EL (cell line): ENCODE data around the gene BTBD9.

Source experiments
- DNase-seq: peaks from one replicate; pipeline ENCODE4 v3.0.0-alpha.2; 2016

BTBD9 gene

DNA sequence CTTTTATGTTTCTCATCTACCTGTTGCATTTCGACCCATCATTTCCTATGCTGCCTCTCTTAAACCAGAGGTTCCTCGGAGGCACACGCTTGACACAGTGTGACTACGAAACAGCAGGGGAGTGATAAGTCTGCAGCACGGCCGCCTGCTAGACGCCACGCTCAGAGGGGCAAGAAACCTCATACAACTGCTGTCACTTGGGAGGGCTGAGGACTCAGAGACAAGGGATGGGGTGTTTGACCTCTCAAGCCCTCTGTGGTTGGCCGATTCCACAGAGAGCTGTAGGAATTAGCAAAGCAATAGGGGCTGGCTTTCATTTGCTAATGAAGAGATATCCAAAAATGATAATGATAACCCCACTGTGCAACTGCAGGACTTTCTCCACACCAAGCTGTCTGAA, 447.7 kb downstream of the BTBD9 start:
- DNase-seq, result no peak

DNA sequence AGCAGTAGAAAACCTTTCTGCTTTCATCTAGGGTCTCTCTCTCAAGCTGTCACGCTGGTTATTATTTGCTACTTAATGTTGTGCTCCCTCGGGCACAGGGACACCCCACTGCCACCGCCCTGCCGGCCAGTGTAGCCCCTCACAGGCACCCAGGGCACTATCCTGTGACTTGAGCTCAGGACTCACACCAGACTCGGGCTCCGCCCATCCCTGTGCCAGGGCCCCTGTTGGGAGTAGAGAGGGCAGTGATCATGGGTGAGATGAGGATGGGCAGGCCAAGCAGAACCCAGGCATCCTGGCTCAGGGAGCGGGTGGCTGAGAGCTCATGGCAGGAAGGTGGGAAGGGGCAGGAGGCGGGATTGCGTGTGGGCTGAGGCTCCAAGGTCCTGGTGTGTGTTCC, 448.3 kb downstream of the BTBD9 start:
- DNase-seq, result no peak

DNA sequence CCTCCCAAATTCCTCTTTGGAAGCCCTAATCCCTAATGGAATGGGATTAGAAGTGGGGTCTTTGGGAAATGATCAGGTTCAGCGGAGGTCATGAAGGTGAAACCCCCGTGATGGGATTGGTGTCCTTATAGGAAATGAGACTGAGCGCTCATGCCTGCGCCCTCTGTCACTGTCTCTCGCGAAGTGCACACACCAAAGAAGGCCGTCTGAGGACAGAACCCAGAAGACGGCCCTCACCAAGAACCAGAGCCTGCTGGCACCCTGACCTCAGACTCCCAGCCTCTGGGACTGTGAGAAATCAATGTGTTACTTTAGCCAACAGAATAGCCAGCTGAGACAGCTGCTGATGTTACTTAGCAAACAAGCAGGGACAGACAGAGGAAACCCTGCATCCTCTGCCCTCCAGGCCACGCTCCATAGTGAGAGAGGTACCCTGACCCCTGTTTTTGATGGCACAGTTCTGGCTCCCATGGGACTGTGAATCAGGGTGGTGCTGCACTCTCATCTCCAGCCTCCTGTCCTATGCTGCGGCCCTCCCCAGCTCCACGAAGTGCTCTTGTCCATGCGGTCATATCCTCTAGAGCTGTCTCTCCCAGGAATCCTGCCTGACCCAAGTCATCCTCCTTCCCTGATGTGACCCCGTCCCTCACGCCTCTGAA, 450.9 kb downstream of the BTBD9 start:
- no peak for DNase-seq

DNA sequence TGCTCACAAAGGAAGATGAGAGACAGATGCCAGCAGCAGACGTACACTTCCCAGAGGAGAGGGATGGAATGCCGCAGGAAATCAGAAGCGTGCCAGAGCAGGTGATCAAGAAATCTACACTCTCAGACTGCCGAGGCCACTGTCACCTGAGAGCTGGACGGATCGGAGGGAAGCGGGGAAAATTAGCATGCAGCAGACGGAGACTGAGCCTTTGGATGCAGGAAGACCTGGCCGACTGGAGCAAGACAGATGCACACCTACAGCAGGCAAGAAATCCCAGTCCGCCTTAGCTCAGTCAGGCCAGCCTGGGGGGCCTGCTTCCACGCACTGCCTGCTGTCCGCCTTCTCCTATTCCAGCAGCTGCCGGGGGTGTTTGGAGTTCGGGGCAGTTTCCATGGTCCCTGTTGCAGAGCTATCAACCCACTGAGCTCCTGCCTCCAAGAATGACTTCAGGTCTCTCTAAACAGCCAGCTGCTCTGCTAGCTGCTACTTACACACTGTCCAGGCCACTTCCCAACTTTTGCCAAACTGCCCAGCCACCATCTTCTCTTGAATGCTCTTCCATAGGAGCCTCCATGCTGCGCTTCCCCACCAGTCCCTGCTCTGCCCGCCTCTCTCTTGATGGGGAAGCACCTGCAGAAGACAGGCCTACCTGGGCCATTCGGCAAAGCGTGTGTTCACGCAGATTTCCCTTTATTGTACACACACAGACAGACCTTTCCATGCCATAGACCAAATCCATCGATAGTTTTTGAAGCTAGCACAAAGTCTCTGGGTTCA, 451.7 kb downstream of the BTBD9 start:
- no peak for DNase-seq

- no peak for DNase-seq
Measured at GRCh38 chr6:38187325-38187724, 452.4 kb downstream of the BTBD9 start.

DNA sequence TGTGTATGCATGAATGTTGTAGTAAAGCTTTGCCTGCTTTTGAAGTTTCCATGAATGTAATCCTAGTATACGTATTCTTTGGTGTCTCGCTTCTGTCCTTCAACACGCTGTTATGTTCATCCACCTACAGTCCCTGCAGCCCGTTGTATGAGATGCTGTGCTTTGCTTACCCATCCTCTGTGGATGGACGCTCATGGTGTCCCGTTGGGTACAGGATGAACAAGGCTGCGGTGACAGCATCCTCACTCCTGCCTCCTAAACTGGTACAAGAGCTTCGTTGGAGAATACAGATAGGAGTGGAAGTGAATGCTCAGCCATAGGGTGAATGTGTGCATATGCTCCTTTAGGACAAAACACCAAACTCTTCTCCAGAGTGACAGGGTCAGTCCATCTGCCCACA, 454.0 kb downstream of the BTBD9 start:
- no peak for DNase-seq

GRCh38 chr6:38185244-38185643, 454.5 kb downstream of the BTBD9 start:
- no peak for DNase-seq

- DNase-seq, result no peak
Measured at GRCh38 chr6:38184585-38185080, 455.1 kb downstream of the BTBD9 start.

DNA sequence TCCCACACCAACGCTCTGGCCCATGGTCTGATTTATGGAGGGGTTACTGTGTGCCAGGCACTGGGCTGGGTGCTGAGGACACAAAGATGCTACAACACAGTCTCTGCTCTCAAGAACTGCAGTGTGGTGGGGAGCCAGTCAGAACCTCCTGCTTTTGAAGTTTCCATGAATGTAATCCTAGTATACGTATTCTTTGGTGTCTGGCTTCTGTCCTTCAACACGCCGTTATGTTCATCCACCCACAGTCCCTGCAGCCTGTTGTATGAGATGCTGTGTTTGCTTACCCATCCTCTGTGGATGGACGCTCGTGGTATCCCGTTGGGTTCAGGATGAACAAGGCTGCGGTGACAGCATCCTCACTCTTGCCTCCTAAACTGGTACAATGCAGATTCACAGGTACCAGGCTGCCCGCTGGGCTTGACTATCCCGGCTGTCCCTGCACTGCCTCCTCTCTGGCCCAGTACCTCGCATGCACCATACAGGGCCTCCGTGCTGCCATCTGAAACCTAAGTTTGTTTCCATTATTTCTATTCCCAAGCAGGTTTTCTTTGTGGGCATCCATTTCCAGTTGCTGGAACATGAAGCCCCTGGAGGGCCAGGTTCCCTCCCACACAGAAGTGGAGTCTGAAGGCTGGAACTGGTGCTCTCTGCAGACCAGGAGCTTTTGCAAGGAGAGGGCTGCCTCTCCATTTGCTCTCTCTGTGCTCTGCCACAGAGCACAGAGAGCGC, 455.7 kb downstream of the BTBD9 start:
- DNase-seq, result no peak

GRCh38 chr6:38182426-38182825, 457.3 kb downstream of the BTBD9 start:
- DNase-seq, result no peak

DNA sequence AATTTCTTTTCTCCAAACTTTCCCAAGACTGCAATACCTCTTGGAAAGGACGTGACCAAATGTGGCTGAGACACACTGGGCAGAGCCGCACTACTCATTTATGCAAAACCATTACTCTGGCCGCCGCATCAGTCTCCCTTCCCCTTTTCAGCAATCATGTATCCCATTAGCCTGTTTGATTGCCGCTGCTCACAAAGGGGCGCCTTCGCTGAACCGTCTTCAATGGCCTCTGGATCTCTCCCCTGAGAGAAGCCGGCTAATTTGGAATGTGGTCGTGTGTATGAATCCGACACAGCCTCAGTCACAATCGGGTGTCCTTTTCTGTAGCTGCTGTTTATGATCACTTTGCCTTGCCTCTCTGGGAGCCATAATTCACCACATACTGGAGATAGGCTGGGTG, 459.1 kb downstream of the BTBD9 start:
- no peak for DNase-seq

GRCh38 chr6:38179794-38180430, 459.8 kb downstream of the BTBD9 start:
- no peak for DNase-seq

DNA sequence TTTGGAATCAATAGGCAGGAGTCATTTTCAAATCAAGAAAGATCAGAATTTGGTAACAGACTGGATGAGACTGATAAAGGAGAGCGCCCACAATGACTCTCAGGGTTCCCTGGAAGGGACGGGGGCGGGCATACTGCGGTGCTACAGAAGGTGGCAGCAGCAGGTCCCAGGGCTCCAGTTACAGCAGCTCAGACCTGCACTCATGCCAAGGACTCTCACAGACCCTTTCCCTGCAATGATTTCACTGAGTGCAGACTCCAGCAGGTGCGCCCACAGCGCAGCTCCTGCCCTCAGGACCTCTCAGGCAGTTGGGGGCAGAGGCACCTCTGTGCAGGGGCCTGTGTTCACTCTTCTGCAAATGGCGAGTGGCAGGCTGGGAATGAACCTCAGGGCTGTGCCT, 460.4 kb downstream of the BTBD9 start:
- no peak for DNase-seq

GRCh38 chr6:38178584-38178886, 461.2 kb downstream of the BTBD9 start:
- no peak for DNase-seq

- no peak for DNase-seq
Measured at GRCh38 chr6:38177882-38178583, 461.7 kb downstream of the BTBD9 start.

GRCh38 chr6:38176797-38177751, 462.7 kb downstream of the BTBD9 start:
- no peak for DNase-seq

DNA sequence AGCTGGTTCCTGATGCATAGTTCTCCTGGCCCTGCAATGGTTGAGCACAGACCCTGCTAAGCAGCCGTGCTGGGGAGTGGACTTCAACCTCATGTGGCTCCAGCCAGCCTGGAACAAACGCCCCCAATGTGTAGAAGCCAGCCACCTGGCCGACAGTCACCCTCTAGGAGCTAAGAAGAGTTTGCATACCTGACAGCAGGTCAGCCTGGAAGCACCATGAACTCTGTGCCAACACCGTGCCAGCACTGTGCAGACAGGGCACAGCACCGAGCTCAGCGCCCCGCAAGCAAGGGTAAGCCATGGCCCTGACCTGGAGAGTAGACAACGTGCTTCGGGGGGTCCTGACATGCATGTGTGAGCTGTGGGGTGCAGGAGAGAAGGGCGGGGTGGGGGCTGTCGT, 463.9 kb downstream of the BTBD9 start:
- DNase-seq, result no peak

GRCh38 chr6:38174806-38175495, 464.8 kb downstream of the BTBD9 start:
- no peak for DNase-seq

- DNase-seq, result no peak
Measured at GRCh38 chr6:38174315-38174714, 465.4 kb downstream of the BTBD9 start.

- no peak for DNase-seq
Measured at GRCh38 chr6:38173909-38174308, 465.8 kb downstream of the BTBD9 start.
